Keratinocyte (primary cell): ENCODE measurements around the gene B9D1. TPM values are rescaled to one million over a fixed set of nuclear protein-coding genes. Genes with fewer than 3 reads are reported as not detected.

ENCODE experiments used
- DNase-seq: peaks from one replicate; pipeline ENCODE4 v3.0.0-alpha.2; 2011; ENCODE audit warnings: low read depth, missing footprints, low spot score
- FAIRE-seq: peaks from 2 replicates; lab custom pipeline; 2011; peaks lifted over from hg19 to GRCh38; lab: Jason Lieb, UNC
- H2AFZ ChIP-seq: 2 replicates; pipeline ENCODE4 v1.6.0; 2012; ENCODE audit warnings: low read length, control low read depth, inconsistent platforms; ENCODE audit not compliant: control insufficient read depth
- H3K27ac ChIP-seq: 2 replicates; pipeline ENCODE4 v1.5.1; 2011; ENCODE audit warnings: low read length; ENCODE audit not compliant: control insufficient read depth, insufficient read depth
- H3K27me3 ChIP-seq: 3 replicates; pipeline ENCODE4 v1.6.0; 2011; ENCODE audit warnings: low read length; ENCODE audit not compliant: control insufficient read depth, insufficient read depth; ENCODE audit errors: extremely low read depth
- H3K36me3 ChIP-seq, 2 experiments: 2 replicates in 1 of 2; 3 replicates in 1 of 2; pipeline ENCODE4 v1.5.1; 2011; ENCODE audit warnings: low read length in 2 of 2, mild to moderate bottlenecking in 1 of 2; ENCODE audit not compliant: control insufficient read depth in 2 of 2, insufficient read depth in 2 of 2; ENCODE audit errors: extremely low read depth in 1 of 2
- H3K4me1 ChIP-seq: 3 replicates; pipeline ENCODE4 v1.5.1; 2011; ENCODE audit warnings: low read length; ENCODE audit not compliant: control insufficient read depth, insufficient read depth; ENCODE audit errors: extremely low read depth
- H3K4me2 ChIP-seq: 3 replicates; pipeline ENCODE4 v1.6.0; 2011; ENCODE audit warnings: low read depth, low read length; ENCODE audit not compliant: control insufficient read depth, insufficient read depth; ENCODE audit errors: extremely low read depth
- H3K4me3 ChIP-seq, 3 experiments: fragments of 200-600 bp in 1 of 3; sonication (generic) in 1 of 3; 2 replicates in 2 of 3; 3 replicates in 1 of 3; pipeline ENCODE4 v1.5.1; 2011 to 2016; ENCODE audit warnings: low read length in 3 of 3, mild to moderate bottlenecking in 3 of 3, control low read depth in 2 of 3, inconsistent platforms in 1 of 3, low read depth in 1 of 3, mixed read lengths in 1 of 3, mixed run types in 1 of 3, moderate library complexity in 1 of 3; ENCODE audit not compliant: control insufficient read depth in 2 of 3, insufficient read depth in 2 of 3; ENCODE audit errors: extremely low read depth in 1 of 3
- H3K79me2 ChIP-seq: 2 replicates; pipeline ENCODE4 v1.6.0; 2012; ENCODE audit warnings: low read length; ENCODE audit not compliant: control insufficient read depth, insufficient read depth
- H3K9ac ChIP-seq: 3 replicates; pipeline ENCODE4 v1.6.0; 2011; ENCODE audit warnings: low read length; ENCODE audit not compliant: control insufficient read depth, insufficient read depth; ENCODE audit errors: extremely low read depth
- H3K9me1 ChIP-seq: 3 replicates; pipeline ENCODE4 v1.6.0; 2011; ENCODE audit warnings: low read length; ENCODE audit not compliant: control insufficient read depth, insufficient read depth; ENCODE audit errors: extremely low read depth
- H3K9me3 ChIP-seq: 2 replicates; pipeline ENCODE4 v1.5.1; 2012; ENCODE audit warnings: low read depth, low read length; ENCODE audit not compliant: control insufficient read depth
- H4K20me1 ChIP-seq: 3 replicates; pipeline ENCODE4 v1.6.0; 2011; ENCODE audit warnings: low read length; ENCODE audit not compliant: control insufficient read depth, insufficient read depth; ENCODE audit errors: extremely low read depth
- CTCF ChIP-seq, 3 experiments: IDR thresholded peaks in 1 of 3; conservative IDR thresholded peaks in 1 of 3; optimal IDR thresholded peaks in 1 of 3; 2 replicates in 2 of 3; 3 replicates in 1 of 3; pipeline versions ENCODE3 to v1.5.1; 2011; ENCODE audit warnings: low read length in 3 of 3, mild to moderate bottlenecking in 3 of 3, moderate library complexity in 2 of 3, control low read depth in 1 of 3, inconsistent platforms in 1 of 3; ENCODE audit not compliant: insufficient read depth in 2 of 3; ENCODE audit errors: extremely low read depth in 1 of 3
- EZH2 ChIP-seq: IDR thresholded peaks from one replicate; pipeline ENCODE4 v1.6.1; 2012; ENCODE audit warnings: inconsistent platforms, mild to moderate bottlenecking, low read length, moderate library complexity
- dilution Hi-C: fragments of 300-500 bp; cut with MboI; formaldehyde crosslinking; loops from one replicate; pipeline ENCODE4 v1.7.0; 2020; ENCODE audit warnings: low sequenced_read_pairs; ENCODE audit not compliant: extremely low pct_ligation_motif_present
- polyA plus RNA-seq, 5 experiments: library from polyadenylated mRNA; depleted of rRNA in 3 of 5; stranded (reverse) in 3 of 5; stranded (forward) in 1 of 5; unstranded in 1 of 5; fragments of >200 nt; gene quantifications; 1 replicate in 1 of 5; 2 replicates in 3 of 5; 3 replicates in 1 of 5; pipeline versions ENCODE4 v1.2.1 to v1.2.3, GENCODE V29; 2011 to 2012; ENCODE audit warnings: missing spikeins in 2 of 5, low read depth in 1 of 5, low replicate concordance in 1 of 5
- small RNA-seq, 3 experiments: library from RNA; depleted of rRNA; stranded (forward); fragments of <200 nt; gene quantifications; one replicate each; pipeline ENCODE3, GENCODE V24; 2012; ENCODE audit warnings: low read depth in 3 of 3, low replicate concordance in 1 of 3; ENCODE audit not compliant: insufficient read length in 3 of 3

The B9D1 gene
- polyA plus RNA-seq, 1 donor (not counting 4 experiments of a cell fraction or from before 2014, with no cell fraction given): 30.3 TPM

- dilution Hi-C loops: no loop called here
- Histone ChIP-seq H3K4me2 (no peak overlapping the region), H3K4me3 (no peak overlapping the region), H2AFZ (no peak overlapping the region), H3K4me1 (peaks cover 10% of the 10 kb centered on the region), H3K36me3 (peaks cover 2 to 3% of the 10 kb centered on the region in 2 experiments), H3K9me1 (no peaks in the 10 kb centered on the region), H3K27ac (no peak overlapping the region), H3K79me2 (no peaks in the 10 kb centered on the region), H4K20me1 (peaks cover 8% of the 10 kb centered on the region), H3K27me3 (no peaks in the 10 kb centered on the region), H3K9me3 (no peaks in the 10 kb centered on the region), H3K9ac (no peak overlapping the region)
- DNase-seq (no peak), FAIRE-seq (no peak)
- TF ChIP-seq CTCF (optimal IDR thresholded peaks at IDR 0.05 in 1 of 3, IDR thresholded peaks at IDR 0.05 in 1 of 3, conservative IDR thresholded peaks at IDR 0.05 in 1 of 3; ENCODE audit: extremely low read depth in 1 of 3, insufficient read depth in 2 of 3, low read length in 3 of 3): no peak
- no peak for TF ChIP-seq EZH2
Observed at GRCh38 chr17:19294443-19294842, 68.1 kb downstream of the B9D1 start.

Small RNAs within 50 kb of the gene (small RNA-seq; reads per million reads assigned to genes)
- gene MIR1180: 0 to 1.0 (median 0.50) reads per million in 3 experiments

Other genes with a start within 250 kb of the B9D1 start
- gene GRAPL, start 235.1 kb downstream of the B9D1 start, polyA plus RNA-seq: not detected in 3 replicates
- gene EPN2, start 125.4 kb downstream of the B9D1 start, polyA plus RNA-seq: 21.9 to 34.3 TPM (median 30.2 TPM) in 3 replicates
- gene MAPK7, start 15.8 kb upstream of the B9D1 start, polyA plus RNA-seq: 4.3 to 11.1 TPM (median 5.4 TPM) in 3 replicates
- not detected in 3 replicates for gene MFAP4, start 24.5 kb upstream of the B9D1 start, polyA plus RNA-seq
- gene RNF112, start 48.5 kb upstream of the B9D1 start, polyA plus RNA-seq: 0.05 to 0.13 TPM in 2 of 3 replicates, not detected in the other
- 0.05 to 0.23 TPM (median 0.07 TPM) in 3 replicates for gene SLC47A1, start 171.1 kb upstream of the B9D1 start, polyA plus RNA-seq